NT2/D1 (cell line): ENCODE data around the gene COPE.

Source experiments
- DNase-seq: peaks from one replicate; pipeline ENCODE4 v3.0.0-alpha.2; 2011; ENCODE audit warnings: low read depth, low spot score
- H3K27me3 ChIP-seq: 2 replicates; pipeline ENCODE4 v1.6.0; 2011; ENCODE audit warnings: mild to moderate bottlenecking; ENCODE audit not compliant: insufficient read length, insufficient read depth
- H3K36me3 ChIP-seq: 2 replicates; pipeline ENCODE4 v1.6.1; 2011; ENCODE audit warnings: mild to moderate bottlenecking, low read length, mixed read lengths; ENCODE audit not compliant: insufficient read depth, insufficient read length
- H3K4me1 ChIP-seq: 2 replicates; pipeline ENCODE4 v1.5.1; 2011; ENCODE audit not compliant: insufficient read depth, insufficient read length
- H3K4me3 ChIP-seq: 2 replicates; pipeline ENCODE4 v1.5.1; 2011; ENCODE audit warnings: low read depth; ENCODE audit not compliant: insufficient read length
- H3K9ac ChIP-seq: 2 replicates; pipeline ENCODE4 v1.6.0; 2011; ENCODE audit warnings: low read depth; ENCODE audit not compliant: insufficient read length
- H3K9me3 ChIP-seq: 2 replicates; pipeline ENCODE4 v1.5.1; 2011; ENCODE audit warnings: mild to moderate bottlenecking, low read length; ENCODE audit not compliant: insufficient read depth
- SUZ12 ChIP-seq: IDR thresholded peaks from 2 replicates; pipeline ENCODE4 v1.6.1; 2011; ENCODE audit not compliant: insufficient read length, insufficient read depth; ENCODE audit errors: extremely low read depth
- YY1 ChIP-seq: IDR thresholded peaks from 2 replicates; pipeline ENCODE4 v1.6.1; 2011; ENCODE audit not compliant: insufficient read length, insufficient read depth
- ZNF274 ChIP-seq: IDR thresholded peaks from 2 replicates; pipeline ENCODE4 v1.6.1; 2011; ENCODE audit warnings: mild to moderate bottlenecking, low read depth, low read length

COPE gene

DNA sequence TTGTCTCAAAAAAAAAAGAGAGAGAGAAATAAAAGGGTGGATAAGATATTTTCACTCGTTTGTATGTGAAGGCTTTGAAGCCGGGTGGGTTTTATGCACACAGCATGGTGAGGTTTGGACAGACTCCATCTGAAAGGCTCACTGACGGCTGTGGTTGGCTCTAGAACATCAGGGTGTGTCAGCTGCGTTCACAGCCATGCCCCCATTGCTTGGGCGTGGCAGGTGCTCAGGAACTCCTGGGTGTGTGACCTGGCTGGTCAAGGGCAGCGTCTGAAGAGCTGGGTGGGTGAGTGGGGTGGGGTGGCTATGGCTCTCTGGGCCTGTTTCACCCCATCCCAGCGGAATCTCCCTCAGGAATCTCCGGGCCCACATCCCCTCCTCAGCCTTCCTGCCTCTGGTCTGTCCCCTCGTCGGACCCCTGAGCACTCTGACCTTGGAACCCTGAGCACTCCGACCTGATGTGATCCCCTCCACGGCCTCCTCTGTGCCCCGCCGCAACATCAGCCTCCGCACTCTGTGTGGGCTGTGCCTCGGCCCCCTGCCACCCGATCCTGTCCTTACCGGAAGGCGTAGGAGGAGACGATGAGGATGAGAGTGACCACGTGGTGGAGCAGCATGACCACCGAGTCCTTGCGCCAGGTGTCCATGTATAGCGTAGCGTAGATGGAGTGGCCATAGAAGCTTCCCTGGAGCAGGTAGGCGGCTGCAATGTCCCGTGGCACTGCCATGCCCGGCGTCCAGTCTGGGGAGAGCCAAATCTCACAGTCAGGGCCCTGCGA, 35.5 kb downstream of the COPE start:
- Histone ChIP-seq H3K4me1 (peaks cover 2% of the 10 kb centered on the region), H3K4me3 (no peak overlapping the region), H3K27me3 (no peaks in the 10 kb centered on the region), H3K9me3 (no peaks in the 10 kb centered on the region), H3K36me3 (peaks cover 53% of the 10 kb centered on the region), H3K9ac (peak overlapping the region; percentile 21)
- no peak for DNase-seq
- TF ChIP-seq SUZ12, result no peak
- TF ChIP-seq ZNF274, result no peak
- no peak for TF ChIP-seq YY1

DNA sequence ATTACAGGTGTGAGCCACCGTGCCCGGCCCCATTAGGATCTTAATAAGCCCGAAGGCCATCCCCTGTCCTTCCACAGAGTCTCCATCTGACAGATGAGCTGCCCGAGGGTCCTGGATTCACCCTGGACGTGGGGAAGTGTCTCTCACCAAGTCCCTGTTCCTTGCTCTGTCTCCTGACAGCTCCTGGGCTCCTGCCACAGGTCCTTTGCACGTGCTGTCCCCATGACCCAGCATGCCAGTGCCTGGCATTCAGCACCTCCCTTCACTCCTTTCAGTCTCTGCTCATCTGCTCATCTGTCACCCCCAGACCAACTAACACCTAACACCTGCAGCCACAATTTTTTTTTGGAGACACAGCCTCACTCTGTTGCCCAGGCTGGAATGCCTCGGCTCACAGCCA, 37.7 kb downstream of the COPE start:
- DNase-seq, result no peak
- Histone ChIP-seq H3K9ac (no peak overlapping the region), H3K9me3 (peaks cover 9% of the 10 kb centered on the region; the same call in 1 of the 2 replicates), H3K4me1 (peaks cover 2% of the 10 kb centered on the region), H3K4me3 (no peak overlapping the region), H3K36me3 (peaks cover 63% of the 10 kb centered on the region), H3K27me3 (no peaks in the 10 kb centered on the region)
- TF ChIP-seq SUZ12, result no peak
- TF ChIP-seq ZNF274, result no peak
- no peak for TF ChIP-seq YY1

DNA sequence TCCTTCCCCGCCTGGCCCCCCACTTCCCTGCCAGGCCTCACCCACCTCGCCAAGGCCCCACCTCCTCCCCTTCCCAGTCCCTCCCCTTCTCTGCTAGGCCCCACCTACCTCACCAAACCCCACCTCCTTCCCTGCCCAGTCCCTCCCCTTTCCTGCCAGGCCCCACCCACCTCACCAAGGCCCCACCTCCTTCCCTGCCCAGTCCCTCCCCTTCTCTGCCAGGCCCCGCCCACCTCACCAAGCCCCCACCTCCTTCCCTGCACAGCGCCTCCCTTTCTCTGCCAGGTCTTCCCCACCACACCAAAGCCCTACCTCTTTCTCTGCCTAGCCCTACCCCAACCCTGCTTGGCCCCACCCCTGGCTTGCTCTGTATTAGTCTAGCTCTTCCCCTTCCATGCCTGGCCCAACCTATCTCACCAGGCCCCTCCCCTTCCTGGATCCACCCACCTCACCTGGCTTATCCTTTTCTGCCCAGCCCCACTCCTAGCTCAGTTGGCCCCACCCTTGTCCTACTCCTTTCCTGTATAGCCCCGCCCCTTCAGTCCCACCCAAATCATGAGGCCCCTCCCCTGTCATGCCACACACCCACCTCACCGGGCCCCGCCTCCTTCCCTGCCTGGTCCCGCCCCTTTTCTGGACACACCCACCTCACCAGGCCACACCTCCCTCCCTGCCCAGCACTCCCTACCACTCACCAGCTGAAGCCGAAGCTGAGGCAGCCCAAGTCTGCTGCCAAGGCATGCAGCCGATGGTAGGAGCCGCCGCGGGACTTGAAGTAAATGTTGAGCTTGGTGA, 39.4 kb downstream of the COPE start:
- TF ChIP-seq YY1 (no peak), ZNF274 (no peak), SUZ12 (no peak)
- peaks cover 12% of the 10 kb centered on the region; the same call in 1 of the 2 replicates for H3K9me3 ChIP-seq
- no peak for DNase-seq
- H3K36me3 ChIP-seq, result peaks cover 72% of the 10 kb centered on the region
- H3K4me1 ChIP-seq, result peaks cover 2% of the 10 kb centered on the region
- H3K9ac ChIP-seq, result no peak overlapping the region
- no peaks in the 10 kb centered on the region for H3K27me3 ChIP-seq
- H3K4me3 ChIP-seq, result no peak overlapping the region

DNA sequence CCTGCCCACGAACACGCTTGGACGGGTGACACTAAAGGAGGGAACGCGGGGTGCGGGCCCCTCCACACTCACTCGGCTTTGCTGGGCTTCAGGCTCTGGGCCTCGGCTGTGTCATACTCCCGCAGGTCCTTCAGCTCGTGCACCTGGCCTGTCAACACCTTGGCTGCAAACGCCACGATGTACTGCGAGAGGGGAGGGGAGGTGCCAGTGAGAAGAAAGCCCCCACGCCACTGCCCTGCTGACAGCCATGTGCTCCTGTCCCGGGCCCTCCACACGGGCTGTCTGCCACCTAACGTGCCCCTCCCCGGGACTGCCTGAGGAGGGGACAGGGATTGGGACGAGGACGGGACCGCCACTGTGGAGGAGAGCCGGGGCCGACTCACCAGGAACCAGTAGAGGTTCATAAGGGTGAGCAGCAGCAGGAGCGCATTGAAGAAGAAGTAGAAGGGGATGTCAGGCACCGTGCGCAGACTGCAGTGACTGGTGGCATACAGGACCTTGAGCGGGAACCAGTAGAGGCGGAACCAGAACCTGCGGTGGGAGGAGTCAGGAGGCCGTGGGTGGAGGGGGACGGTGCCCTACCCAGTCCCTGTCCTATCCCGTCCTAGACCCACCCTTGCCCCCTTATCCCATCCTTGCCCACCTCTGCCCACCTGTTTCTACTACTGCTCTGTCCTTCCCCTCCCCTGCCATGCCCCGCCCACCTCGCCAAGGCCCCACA, 40.2 kb downstream of the COPE start:
- no peak overlapping the region for H3K4me3 ChIP-seq
- TF ChIP-seq ZNF274, result no peak
- TF ChIP-seq SUZ12, result no peak
- TF ChIP-seq YY1, result no peak

DNA sequence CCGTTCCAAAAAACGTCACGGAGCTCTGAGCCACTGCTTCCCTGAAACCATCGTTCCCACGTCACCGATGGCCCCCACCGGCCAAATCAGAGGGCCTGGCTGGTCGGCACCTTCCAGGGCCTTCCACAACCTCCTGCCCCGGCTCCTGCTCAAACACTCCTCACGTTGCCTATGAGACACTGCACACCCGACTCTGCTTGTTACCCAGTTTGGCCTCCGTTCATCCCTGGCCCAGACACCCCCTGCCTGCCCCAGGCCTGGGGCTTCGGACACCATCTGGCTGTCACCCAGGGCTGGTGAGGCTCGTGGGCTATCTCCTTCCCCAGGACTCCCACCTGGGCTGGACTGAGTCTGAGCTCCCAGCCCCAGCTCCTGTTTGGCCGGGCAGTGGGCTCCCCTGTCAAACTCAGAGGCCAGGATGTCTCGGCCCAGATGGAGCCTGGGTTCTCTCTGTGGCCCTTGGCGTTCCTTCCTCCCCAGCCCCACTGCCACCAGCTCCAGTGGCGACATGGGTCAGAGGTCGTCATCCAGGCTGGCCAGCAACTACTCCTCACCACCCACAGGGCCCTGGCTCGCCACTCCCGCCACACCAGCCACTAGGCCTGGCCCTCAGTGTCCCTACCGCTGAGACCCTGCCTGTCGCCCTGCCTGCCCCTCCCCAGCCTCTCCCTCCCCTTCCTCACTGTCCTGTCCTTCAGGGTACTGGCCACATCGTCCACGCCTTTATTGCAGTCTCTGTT, 41.0 kb downstream of the COPE start:
- DNase-seq, result no peak
- Histone ChIP-seq H3K4me1 (peaks cover 2% of the 10 kb centered on the region), H3K9me3 (peaks cover 12% of the 10 kb centered on the region; the same call in 1 of the 2 replicates), H3K4me3 (no peak overlapping the region), H3K36me3 (peaks cover 76% of the 10 kb centered on the region), H3K27me3 (no peaks in the 10 kb centered on the region), H3K9ac (no peak overlapping the region)
- TF ChIP-seq ZNF274 (no peak), SUZ12 (no peak), YY1 (no peak)

More for the DNA sequence above, 40.2 kb downstream of the COPE start:
- peaks cover 78% of the 10 kb centered on the region for H3K36me3 ChIP-seq
- H3K9ac ChIP-seq, result no peak overlapping the region
- no peak for DNase-seq
- H3K4me1 ChIP-seq, result peaks cover 2% of the 10 kb centered on the region
- peaks cover 12% of the 10 kb centered on the region; the same call in 1 of the 2 replicates for H3K9me3 ChIP-seq
- H3K27me3 ChIP-seq, result no peaks in the 10 kb centered on the region

DNA sequence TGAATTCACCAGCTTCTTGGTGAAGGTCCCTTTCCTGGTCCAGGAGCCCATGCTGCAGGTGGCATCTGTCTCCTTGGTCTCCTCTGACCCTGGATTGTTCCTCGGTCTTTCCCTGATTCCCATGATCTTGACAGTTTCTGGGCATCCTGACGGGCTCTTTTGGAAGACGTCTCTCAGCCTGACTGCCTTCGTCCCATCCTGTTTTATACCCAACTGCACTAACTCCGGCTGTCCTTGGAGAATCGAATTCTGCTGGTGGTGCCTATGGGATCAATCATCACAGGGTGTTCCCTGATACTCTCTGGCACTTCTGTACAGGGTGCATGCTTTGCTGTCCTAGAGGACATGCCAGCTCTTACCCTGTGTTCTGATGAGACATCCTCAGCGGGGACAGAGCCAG, 42.3 kb downstream of the COPE start:
- H3K4me3 ChIP-seq, result no peak overlapping the region
- H3K36me3 ChIP-seq, result peaks cover 71% of the 10 kb centered on the region
- TF ChIP-seq SUZ12 (no peak), YY1 (no peak), ZNF274 (no peak)
- H3K4me1 ChIP-seq, result peaks cover 2% of the 10 kb centered on the region
- DNase-seq, result no peak
- no peak overlapping the region for H3K9ac ChIP-seq
- H3K9me3 ChIP-seq, result peaks cover 12% of the 10 kb centered on the region; the same call in 1 of the 2 replicates
- H3K27me3 ChIP-seq, result no peaks in the 10 kb centered on the region
